K562 (cell line): Measurements from ENCODE around the gene CFAP92. TPM values are rescaled to one million over a fixed set of nuclear protein-coding genes. Genes with fewer than 3 reads are reported as not detected.

ENCODE experiments used
- ATAC-seq: fragments of 200-7000 bp; cut with Tn5 transposase; 3 replicates; pipeline ENCODE4 v1.9.1; 2020; ENCODE audit warnings: moderate library complexity
- BruUV-seq: library from RNA; stranded (reverse); fragments of 400-500 nt; replicated peaks from 2 replicates; lab custom pipeline; 2021; lab: Mats Ljungman, UMichigan
- CTCF ChIA-PET: fragments of 300-600 bp; formaldehyde crosslinking; extraction: SDS; loops from one replicate; lab custom pipeline; 2021; ENCODE audit warnings: low intra/inter-chr PET ratio; lab: Yijun Ruan, JAX
- POLR2A ChIA-PET: fragments of 300-600, 350-650 bp; sonication (Branson Sonifier 250); formaldehyde crosslinking; extraction: SDS; loops from one replicate; lab custom pipeline; 2021; ENCODE audit warnings: antibody characterized with exemption, inconsistent platforms; lab: Yijun Ruan, JAX
- DNase-seq, 4 experiments: peaks; one replicate each; pipeline versions ENCODE4 v3.0.0 to v3.0.0-alpha.2; 2011 to 2018; ENCODE audit warnings: low spot score in 3 of 4, mixed read lengths in 3 of 4; ENCODE audit errors: extremely low read depth in 1 of 4
- FAIRE-seq: peaks from 2 replicates; lab custom pipeline; 2011; peaks lifted over from hg19 to GRCh38; lab: Jason Lieb, UNC
- H2AFZ ChIP-seq: 2 replicates; pipeline ENCODE4 v1.6.0; 2011; ENCODE audit warnings: low read depth, low read length, control low read depth, inconsistent platforms
- H3K27ac ChIP-seq: fragments of 200-600 bp; 3 replicates; pipeline ENCODE4 v1.8.0; 2011; ENCODE audit warnings: low read depth, mild to moderate bottlenecking, control low read depth, inconsistent platforms, low read length, moderate library complexity, mixed read lengths; ENCODE audit errors: extremely low read depth
- H3K27me3 ChIP-seq, 2 experiments: fragments of 300-600 bp in 1 of 2; 2 replicates in 1 of 2; 3 replicates in 1 of 2; pipeline versions ENCODE4 v1.6.0 to v1.8.0; 2011; ENCODE audit warnings: inconsistent platforms in 2 of 2, low read length in 2 of 2, mild to moderate bottlenecking in 1 of 2, mixed read lengths in 1 of 2, moderate library complexity in 1 of 2; ENCODE audit not compliant: control insufficient read depth in 2 of 2, insufficient read depth in 2 of 2
- H3K36me3 ChIP-seq: fragments of 300-600 bp; 3 replicates; pipeline ENCODE4 v1.8.0; 2011; ENCODE audit warnings: mild to moderate bottlenecking, low read length, inconsistent platforms; ENCODE audit not compliant: control insufficient read depth, insufficient read depth
- H3K4me1 ChIP-seq, 2 experiments: fragments of 200-600 bp in 1 of 2; replicated peaks in 1 of 2; 2 replicates in 1 of 2; 3 replicates in 1 of 2; pipeline versions ENCODE4 v1.5.1 to v1.8.0; 2011; ENCODE audit warnings: inconsistent platforms in 2 of 2, low read length in 2 of 2, mild to moderate bottlenecking in 1 of 2, mixed read lengths in 1 of 2, moderate library complexity in 1 of 2; ENCODE audit not compliant: control insufficient read depth in 2 of 2, insufficient read depth in 2 of 2
- H3K4me2 ChIP-seq: 2 replicates; pipeline ENCODE4 v1.6.1; 2011; ENCODE audit warnings: low read length, control low read depth, inconsistent platforms, mixed read lengths; ENCODE audit not compliant: insufficient read depth
- H3K4me3 ChIP-seq: fragments of 200-600 bp; sonication (generic), shearing (Covaris generic); 2 replicates; pipeline ENCODE4 v1.5.1; 2016; ENCODE audit warnings: control low read depth, inconsistent platforms
- H3K79me2 ChIP-seq: fragments of 200-600 bp; 3 replicates; pipeline ENCODE4 v1.8.0; 2011; ENCODE audit warnings: low read length, inconsistent platforms; ENCODE audit not compliant: control insufficient read depth, insufficient read depth
- H3K9ac ChIP-seq, 2 experiments: 2 replicates each; pipeline versions ENCODE4 v1.6.0 to v1.6.1; 2011; ENCODE audit warnings: low read depth in 2 of 2, low read length in 2 of 2, control low read depth in 1 of 2, inconsistent platforms in 1 of 2, mild to moderate bottlenecking in 1 of 2, mixed read lengths in 1 of 2; ENCODE audit not compliant: insufficient read depth in 1 of 2
- H3K9me1 ChIP-seq: one replicate; pipeline ENCODE4 v1.6.0; 2011; ENCODE audit warnings: inconsistent platforms, mild to moderate bottlenecking, low read length, moderate library complexity; ENCODE audit not compliant: control insufficient read depth, insufficient read depth
- H3K9me3 ChIP-seq: replicated peaks from 2 replicates; pipeline ENCODE4 v1.5.1; 2011; ENCODE audit warnings: low read depth, low read length, inconsistent platforms; ENCODE audit not compliant: control insufficient read depth, insufficient read depth
- H4K20me1 ChIP-seq: replicated peaks from 2 replicates; pipeline ENCODE4 v1.6.1; 2011; ENCODE audit warnings: low read length, inconsistent platforms, mixed read lengths; ENCODE audit not compliant: control insufficient read depth, insufficient read depth
- ARHGAP35 ChIP-seq: fragments of 450-650 bp; IDR thresholded peaks from 2 replicates; pipeline ENCODE4 v1.6.1; 2018; ENCODE audit not compliant: partially characterized antibody
- EZH2 ChIP-seq: IDR thresholded peaks from 2 replicates; pipeline ENCODE4 v1.6.1; 2012; ENCODE audit warnings: low read depth, mild to moderate bottlenecking, inconsistent platforms, low read length, borderline replicate concordance
- HDAC1 ChIP-seq, 2 experiments: fragments of 450-650 bp; IDR thresholded peaks; 2 replicates each; pipeline ENCODE4 v1.6.1; 2016 to 2017; ENCODE audit warnings: inconsistent platforms in 1 of 2, mild to moderate bottlenecking in 1 of 2, moderate library complexity in 1 of 2
- KHSRP ChIP-seq: fragments of 450-650 bp; IDR thresholded peaks from 2 replicates; pipeline ENCODE4 v1.6.1; 2017
- MEF2D ChIP-seq: conservative IDR thresholded peaks from 2 replicates; pipeline ENCODE4 v1.6.1; 2016; ENCODE audit warnings: low read depth, missing genetic modification characterization, missing compliant biosample characterization
- ZNF41 ChIP-seq: fragments of 250-450 bp; sonication (Bioruptor Pico); conservative IDR thresholded peaks from 2 replicates; pipeline ENCODE4 v1.4.0; 2020; ENCODE audit warnings: mild to moderate bottlenecking
- WGBS: fragments of 100-300 bp; shearing (Covaris generic); methylation state at CpG from one replicate; pipeline ENCODE4 v1.1.6; 2016; ENCODE audit warnings: low coverage, mixed read lengths; ENCODE audit not compliant: insufficient coverage; ENCODE audit errors: missing lambda C conversion rate; 5-methylcytosine and 5-hydroxymethylcytosine counted together
- in situ Hi-C: fragments of 300-500 bp; cut with MboI; formaldehyde crosslinking; loops from 4 replicates; pipeline ENCODE4 v1.15.0; 2018; ENCODE audit warnings: inconsistent platforms, mixed read lengths
- intact Hi-C: fragments of 100-400 bp; cut with micrococcal nuclease; formaldehyde crosslinking; loops from 2 replicates; pipeline ENCODE4 v1.14.2; 2022
- polyA plus RNA-seq, 8 experiments: library from polyadenylated mRNA; depleted of rRNA in 4 of 8; stranded (reverse) in 5 of 8; unstranded in 3 of 8; fragments of >200 nt; fragmentation: Nextera tagmentation in 2 of 8; fragmentation: Illumina TruSeq in 1 of 8; extraction: Ambion mirVana in 2 of 8; extraction: Trizol in 1 of 8; gene quantifications; 2 replicates each; pipeline versions ENCODE4 v1.2.1 to v1.2.3, GENCODE V29; 2011 to 2014; ENCODE audit warnings: inconsistent platforms in 1 of 8, missing spikeins in 1 of 8
- total RNA-seq, 7 experiments: library from RNA; depleted of rRNA in 6 of 7; stranded (reverse); fragments of >200 nt in 6 of 7; fragmentation: Illumina TruSeq in 2 of 7; extraction: Trizol in 2 of 7; gene quantifications; 2 replicates each; pipeline versions ENCODE4 v1.2.1 to v1.2.3, GENCODE V29; 2011 to 2021; ENCODE audit warnings: low replicate concordance in 1 of 7
- TF ChIP-seq, protein P1 (sequence below): fragments of 450-650 bp; IDR thresholded peaks from 2 replicates; pipeline ENCODE4 v1.6.1; 2016; ENCODE audit warnings: borderline replicate concordance
- TF ChIP-seq, protein P2 (sequence below): fragments of 250-450 bp; sonication (Bioruptor Pico); IDR thresholded peaks from 2 replicates; pipeline ENCODE4 v1.4.0; 2020; ENCODE audit warnings: mild to moderate bottlenecking, moderate library complexity, borderline replicate concordance

Gene CFAP92
- total and polyA plus RNA-seq, 9 of the 15 experiments (the other 6 are each of a cell fraction or from before 2014, with no cell fraction given), result 0.06 to 0.62 (median 0.36) TPM

DNA sequence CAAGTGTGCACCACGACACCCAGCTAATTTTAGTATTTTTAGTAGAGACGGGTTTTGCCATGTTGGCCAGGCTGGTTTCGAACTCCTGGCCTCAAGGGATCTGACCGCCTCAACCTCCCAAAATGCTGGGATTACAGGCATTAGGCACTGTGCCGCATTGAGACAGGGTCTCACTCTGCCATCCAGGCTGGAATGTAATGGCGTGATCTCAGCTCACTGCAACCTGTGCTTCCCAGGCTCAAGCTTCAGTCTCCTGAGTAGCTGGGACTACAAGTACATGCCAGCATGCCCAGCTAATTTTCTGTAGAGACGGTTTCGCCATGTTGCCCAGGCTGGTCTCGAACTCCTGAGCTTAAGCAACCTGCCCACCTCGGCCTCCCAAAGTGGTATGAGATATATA lies 62.8 kb downstream of the CFAP92 start:
- FAIRE-seq (no peak), DNase-seq (no peak), ATAC-seq (no peak)
- no peaks in the 10 kb centered on the region for H3K79me2 ChIP-seq
- POLR2A ChIA-PET, result interaction anchor here (0.6 to 0.7 kb wide), 2 partner anchors 23 to 39 kb away, joined by 3 read pairs; no protein-coding TSS in a partner anchor
- no peak overlapping the region for H3K4me2 ChIP-seq
- H3K9me3 ChIP-seq, result peaks cover 3% of the 10 kb centered on the region; the same call in 1 of the 2 replicates
- H3K27ac ChIP-seq, result no peak overlapping the region
- in situ Hi-C loops (no loop called here), intact Hi-C loops (no loop called here)
- peaks cover 0 to 4% of the 10 kb centered on the region in 2 experiments; a peak in 2 of 5 replicates for H3K4me1 ChIP-seq
- WGBS, result 2% methylated on average over 10 of the region's 10 CpGs
- H3K27me3 ChIP-seq, result peaks cover 8 to 33% of the 10 kb centered on the region in 2 experiments; a peak in 4 of 5 replicates
- H2AFZ ChIP-seq, result no peak overlapping the region
- TF ChIP-seq EZH2 (no peak), HDAC1 (IDR thresholded peaks at IDR 0.05) (no peak), ZNF41 (no peak), ARHGAP35 (no peak), KHSRP (no peak), MEF2D (tag) (no peak)
- TF ChIP-seq, protein P1, sequence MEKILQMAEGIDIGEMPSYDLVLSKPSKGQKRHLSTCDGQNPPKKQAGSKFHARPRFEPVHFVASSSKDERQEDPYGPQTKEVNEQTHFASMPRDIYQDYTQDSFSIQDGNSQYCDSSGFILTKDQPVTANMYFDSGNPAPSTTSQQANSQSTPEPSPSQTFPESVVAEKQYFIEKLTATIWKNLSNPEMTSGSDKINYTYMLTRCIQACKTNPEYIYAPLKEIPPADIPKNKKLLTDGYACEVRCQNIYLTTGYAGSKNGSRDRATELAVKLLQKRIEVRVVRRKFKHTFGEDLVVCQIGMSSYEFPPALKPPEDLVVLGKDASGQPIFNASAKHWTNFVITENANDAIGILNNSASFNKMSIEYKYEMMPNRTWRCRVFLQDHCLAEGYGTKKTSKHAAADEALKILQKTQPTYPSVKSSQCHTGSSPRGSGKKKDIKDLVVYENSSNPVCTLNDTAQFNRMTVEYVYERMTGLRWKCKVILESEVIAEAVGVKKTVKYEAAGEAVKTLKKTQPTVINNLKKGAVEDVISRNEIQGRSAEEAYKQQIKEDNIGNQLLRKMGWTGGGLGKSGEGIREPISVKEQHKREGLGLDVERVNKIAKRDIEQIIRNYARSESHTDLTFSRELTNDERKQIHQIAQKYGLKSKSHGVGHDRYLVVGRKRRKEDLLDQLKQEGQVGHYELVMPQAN, result no peak
- TF ChIP-seq, protein P2, sequence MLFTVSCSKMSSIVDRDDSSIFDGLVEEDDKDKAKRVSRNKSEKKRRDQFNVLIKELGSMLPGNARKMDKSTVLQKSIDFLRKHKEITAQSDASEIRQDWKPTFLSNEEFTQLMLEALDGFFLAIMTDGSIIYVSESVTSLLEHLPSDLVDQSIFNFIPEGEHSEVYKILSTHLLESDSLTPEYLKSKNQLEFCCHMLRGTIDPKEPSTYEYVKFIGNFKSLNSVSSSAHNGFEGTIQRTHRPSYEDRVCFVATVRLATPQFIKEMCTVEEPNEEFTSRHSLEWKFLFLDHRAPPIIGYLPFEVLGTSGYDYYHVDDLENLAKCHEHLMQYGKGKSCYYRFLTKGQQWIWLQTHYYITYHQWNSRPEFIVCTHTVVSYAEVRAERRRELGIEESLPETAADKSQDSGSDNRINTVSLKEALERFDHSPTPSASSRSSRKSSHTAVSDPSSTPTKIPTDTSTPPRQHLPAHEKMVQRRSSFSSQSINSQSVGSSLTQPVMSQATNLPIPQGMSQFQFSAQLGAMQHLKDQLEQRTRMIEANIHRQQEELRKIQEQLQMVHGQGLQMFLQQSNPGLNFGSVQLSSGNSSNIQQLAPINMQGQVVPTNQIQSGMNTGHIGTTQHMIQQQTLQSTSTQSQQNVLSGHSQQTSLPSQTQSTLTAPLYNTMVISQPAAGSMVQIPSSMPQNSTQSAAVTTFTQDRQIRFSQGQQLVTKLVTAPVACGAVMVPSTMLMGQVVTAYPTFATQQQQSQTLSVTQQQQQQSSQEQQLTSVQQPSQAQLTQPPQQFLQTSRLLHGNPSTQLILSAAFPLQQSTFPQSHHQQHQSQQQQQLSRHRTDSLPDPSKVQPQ (CRISPR knock-in tag), result no peak
- H3K9ac ChIP-seq, result no peak overlapping the region
- CTCF ChIA-PET, result no interaction called here
- H4K20me1 ChIP-seq, result no peaks in the 10 kb centered on the region
- no peaks in the 10 kb centered on the region for H3K9me1 ChIP-seq
- BruUV-seq, result no TSS peak
- H3K36me3 ChIP-seq, result no peaks in the 10 kb centered on the region
- no peak overlapping the region for H3K4me3 ChIP-seq
